Measurements from ENCODE around the gene IFIT5.
"Not testable (repeated sequence)": the region's sequence is repeated elsewhere in the genome, so short reads cannot be mapped to it uniquely, and the experiment has no call there.

The IFIT5 gene

DNA sequence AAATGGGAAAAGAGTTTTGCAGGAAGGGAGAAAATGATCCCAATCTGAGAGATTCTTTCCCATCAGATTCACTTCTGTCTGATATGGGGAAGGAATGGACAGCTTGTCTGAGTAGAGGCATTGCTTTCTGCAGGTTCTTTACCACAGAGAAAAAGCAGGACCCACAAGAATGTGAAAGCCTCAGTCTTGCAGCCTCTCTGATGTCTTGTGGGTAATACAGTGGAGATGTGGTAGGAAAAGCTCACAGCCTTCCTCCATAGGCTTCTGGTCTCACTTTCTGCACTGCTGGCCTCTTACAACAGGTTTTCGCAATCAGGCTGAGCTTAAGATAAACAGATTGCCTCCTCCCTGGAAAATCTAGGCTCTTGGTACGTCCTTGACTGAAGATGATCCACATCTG is 21.4 kb upstream of the IFIT5 start:
- no peak for DNase-seq (ENCODE audit: low spot score)

DNA sequence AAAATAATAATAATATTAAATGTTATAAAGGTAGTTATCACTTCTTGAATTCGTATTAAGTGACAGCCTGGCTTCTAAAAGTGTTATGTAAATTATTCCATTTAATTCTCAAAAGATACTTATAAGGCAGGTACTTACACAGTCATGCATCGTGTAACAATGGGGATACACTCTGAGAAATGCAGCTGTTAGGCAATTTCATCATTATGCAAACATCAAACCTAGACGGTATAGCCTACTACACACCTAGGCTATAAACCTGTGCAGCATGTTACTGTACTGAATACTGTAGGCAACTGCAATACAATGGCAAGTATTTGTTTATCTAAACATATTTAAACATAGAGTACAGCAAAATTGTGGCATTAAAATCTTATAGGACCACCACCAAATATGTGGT is 20.5 kb upstream of the IFIT5 start:
- no peak for DNase-seq (ENCODE audit: low spot score)

DNA sequence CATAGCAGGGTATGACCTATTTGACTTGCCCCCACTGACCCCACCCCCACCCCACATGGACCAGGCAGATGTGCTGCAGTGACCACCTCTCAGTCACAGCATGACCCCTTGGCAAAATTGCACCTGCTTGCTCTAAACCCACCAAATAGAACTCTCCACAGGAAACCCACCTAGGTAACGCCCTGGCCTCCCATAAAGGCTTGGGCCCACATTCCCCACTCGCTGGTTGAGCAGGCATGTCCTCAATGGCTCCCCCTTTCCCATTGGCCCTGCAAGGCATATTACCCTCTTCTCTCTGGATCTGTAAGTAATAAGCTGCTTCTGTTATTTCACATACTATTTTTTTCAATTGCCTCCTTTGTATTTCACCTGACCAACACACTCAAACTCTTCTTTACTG is 19.2 kb upstream of the IFIT5 start:
- DNase-seq (ENCODE audit: low spot score), result no peak

DNA sequence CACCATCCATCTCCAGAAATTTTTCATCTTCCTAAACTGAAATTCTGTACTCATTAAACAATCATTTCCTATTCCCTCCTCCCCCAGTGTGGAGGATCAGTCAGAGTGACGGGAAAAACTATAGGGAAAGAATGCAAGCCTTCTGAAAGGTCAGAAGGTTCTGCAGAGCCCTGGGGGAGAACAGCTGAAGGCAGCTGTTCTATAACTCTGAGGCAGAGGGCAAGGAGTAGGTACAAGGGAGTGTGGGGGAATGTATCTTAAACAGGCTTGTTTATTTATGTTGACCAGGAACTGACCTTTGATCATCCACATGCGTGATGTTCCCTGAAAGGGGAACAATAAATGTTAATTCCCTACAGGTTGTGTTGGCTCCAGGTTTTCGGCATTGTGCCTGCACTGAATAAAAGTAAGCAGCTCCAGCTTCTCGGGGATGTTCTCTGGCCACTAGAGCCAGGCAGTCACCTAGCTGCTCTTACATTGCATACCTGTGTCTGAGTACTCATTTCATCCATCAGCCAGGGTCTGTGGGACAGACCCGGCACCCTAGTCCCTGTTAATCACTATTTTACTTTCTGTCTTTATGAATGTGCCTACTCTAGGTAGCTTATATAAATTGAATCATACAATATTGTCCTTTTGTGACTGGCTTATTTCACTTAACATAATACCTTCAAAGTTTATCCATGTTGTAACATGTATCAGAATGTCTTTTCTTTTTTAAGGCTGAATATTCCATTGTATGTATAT is 16.2 kb upstream of the IFIT5 start:
- DNase-seq (ENCODE audit: low spot score), result no peak

DNA sequence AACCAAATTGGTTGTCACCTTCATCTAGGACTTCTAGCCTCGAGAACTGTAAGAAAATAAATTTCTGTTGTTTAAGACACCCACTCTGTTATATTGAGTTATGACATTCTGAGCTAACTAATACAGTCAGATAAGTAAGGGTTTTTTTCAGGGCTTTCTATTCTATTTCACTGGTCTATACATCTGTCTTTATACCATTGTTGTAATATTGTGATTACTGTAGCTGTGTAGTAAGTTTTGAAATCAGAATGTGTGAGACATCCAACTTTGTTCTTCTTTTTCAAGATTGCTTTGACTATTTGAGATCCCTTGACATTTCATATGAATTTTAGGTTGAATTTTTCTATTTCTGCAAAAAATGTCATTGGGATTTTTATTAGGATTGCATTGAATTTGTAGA is 14.4 kb upstream of the IFIT5 start:
- no peak for DNase-seq (ENCODE audit: low spot score)

DNA sequence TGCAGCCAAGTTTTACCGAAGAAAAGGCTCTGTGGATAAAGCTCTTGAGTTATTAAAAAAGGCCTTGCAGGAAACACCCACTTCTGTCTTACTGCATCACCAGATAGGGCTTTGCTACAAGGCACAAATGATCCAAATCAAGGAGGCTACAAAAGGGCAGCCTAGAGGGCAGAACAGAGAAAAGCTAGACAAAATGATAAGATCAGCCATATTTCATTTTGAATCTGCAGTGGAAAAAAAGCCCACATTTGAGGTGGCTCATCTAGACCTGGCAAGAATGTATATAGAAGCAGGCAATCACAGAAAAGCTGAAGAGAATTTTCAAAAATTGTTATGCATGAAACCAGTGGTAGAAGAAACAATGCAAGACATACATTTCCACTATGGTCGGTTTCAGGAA is 11.3 kb upstream of the IFIT5 start:
- no peak for DNase-seq (ENCODE audit: low spot score)

DNA sequence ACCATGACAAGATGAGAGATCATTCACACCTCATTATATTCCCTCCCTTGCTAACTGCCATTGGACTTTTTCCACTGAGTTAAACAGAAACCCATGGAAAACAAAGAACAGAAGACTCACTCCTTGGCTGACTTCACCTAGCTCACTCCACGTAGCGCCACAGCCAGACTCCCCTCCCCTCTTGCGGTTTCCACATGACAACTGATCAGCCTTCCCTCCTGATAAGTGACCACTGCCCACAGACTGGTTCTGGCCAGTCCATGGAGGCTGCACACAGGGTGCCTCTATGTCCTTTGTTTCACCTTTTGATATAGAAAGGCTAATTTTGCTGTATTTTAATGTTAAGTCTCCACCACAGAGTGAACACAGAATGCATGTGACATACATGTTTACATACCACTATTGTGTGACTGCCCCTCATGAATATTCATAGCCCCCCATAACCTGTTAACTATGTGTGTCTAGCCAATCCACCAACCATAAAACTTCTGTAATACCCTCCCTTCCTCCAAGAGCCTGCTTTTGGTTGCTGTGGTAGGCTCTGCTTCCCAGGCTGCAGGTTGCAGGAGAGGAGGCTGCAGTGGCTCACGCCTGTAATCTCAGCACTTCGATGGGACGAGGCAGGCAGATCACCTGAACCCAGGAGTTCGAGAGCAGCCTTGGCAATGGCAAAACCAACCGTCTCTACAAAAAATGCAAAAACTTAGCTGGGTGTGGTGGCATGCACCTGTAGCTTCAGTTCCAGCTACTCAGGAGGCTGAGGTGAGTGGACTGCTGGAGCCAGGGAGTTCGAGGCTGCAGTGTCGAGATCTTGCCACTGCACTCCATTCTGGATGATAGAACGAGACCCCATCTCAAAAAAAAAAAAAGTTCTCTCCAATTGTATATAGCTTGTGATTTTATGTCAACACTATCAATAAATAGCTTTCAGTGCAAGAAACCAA is 10.0 kb upstream of the IFIT5 start:
- no peak for DNase-seq (ENCODE audit: low spot score)

DNA sequence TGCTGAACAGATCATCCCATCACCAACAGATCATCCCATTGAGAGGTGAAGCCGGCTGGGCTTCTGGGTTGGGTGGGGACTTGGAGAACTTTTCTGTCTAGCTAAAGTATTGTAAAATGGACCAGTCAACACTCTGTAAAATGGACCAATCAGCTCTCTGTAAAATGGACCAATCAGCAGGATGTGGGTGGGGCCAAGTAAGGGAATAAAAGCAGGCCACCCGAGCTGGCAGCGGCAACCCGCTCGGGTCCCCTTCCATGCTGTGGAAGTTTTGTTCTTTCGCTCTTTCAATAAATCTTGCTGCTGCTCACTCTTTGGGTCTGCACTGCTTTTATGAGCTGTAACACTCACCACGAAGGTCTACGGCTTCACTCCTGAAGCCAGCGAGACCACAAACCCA is 8.2 kb upstream of the IFIT5 start:
- DNase-seq (ENCODE audit: low spot score), result not testable (repeated sequence)

DNA sequence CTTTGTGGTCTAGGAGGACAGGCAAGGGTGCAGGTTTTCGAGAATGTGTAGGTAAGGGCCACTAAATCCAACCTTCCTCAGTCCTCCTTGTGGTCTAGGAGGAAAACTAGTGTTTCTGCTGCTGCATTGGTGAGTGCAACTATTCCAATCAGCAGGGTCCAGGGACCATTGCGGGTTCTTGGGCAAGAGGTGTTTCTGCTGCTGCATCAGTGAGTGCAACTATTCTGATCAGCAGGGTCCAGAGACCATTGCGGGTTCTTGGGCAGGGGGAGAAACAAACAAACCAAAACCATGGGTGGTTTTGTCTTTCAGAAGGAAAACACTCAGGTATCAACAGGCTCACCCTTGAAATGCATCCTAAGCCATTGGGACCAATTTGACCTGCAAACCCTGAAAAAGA is 6.6 kb upstream of the IFIT5 start:
- not testable (repeated sequence) for DNase-seq (ENCODE audit: low spot score)

DNA sequence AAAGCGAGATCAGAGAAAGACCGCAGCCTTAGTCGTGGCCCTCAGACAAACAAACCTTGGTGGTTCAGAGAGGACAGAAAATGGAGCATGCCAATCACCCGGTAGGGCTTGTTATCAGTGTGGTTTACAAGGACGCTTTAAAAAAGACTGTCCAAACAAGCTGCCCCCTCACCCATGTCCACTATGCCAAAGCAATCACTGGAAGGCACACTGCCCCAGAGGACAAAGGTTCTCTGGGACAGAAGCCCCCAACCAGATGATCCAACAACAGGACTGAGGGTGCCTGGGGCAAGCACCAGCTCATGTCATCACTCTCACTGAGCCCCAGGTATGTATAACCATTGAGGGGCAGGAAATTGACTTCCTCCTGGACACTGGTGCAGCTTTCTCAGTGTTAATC is 5.1 kb upstream of the IFIT5 start:
- DNase-seq (ENCODE audit: low spot score), result not testable (repeated sequence)

DNA sequence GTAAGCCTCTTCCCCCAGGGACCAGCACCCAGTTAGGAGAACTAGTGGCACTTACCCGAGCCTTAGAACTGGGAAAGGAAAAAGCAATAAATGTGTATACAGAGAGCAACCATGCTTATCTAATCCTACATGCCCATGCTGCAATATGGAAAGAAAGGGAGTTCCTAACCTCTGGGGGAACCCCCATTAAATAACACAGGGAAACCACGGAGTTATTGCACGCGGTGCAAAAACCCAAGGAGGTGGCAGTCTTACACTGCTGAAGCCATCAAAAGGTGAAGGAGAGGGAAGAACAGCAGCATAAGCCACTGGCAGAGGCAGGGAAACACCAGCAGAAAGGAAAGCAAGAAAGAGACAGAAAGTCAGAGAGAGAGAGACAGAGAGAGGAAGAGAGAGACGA is 3.8 kb upstream of the IFIT5 start:
- not testable (repeated sequence) for DNase-seq (ENCODE audit: low spot score)

DNA sequence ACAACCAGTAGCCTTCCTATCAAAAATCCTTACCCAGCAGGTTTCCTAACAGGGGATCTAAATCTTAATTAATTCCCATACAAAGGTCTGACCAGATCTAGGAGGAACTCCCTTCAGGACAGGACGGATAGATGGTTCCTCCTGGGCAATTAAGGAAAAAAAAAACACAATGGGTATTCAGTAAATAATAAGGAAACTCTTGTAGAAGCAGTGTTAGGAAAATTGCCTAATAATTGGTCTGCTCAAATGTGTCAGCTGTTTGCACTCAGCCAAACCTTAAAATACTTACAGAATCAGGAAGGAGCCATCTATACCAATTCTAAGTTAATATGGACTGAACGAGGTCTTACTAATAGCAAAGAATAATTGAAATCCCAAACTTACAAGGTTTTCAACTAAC is 3.2 kb upstream of the IFIT5 start:
- not testable (repeated sequence) for DNase-seq (ENCODE audit: low spot score)

DNA sequence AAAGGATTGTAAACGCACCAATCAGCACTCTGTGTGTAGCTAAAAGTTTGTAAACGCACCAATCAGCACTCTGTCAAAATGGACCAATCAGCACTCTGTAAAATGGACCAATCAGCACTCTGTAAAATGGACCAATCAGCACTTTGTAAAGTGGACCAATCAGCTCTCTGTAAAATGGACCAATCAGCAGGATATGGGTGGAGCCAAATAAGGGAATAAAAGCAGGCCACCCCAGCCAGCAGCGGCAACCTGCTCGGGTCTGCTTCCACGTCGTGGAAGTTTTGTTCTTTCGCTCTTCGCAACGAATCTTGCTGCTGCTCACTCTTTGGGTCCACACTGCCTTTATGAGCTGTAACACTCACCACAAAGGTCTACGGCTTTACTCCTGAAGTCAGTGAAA is 2.1 kb upstream of the IFIT5 start:
- not testable (repeated sequence) for DNase-seq (ENCODE audit: low spot score)

DNA sequence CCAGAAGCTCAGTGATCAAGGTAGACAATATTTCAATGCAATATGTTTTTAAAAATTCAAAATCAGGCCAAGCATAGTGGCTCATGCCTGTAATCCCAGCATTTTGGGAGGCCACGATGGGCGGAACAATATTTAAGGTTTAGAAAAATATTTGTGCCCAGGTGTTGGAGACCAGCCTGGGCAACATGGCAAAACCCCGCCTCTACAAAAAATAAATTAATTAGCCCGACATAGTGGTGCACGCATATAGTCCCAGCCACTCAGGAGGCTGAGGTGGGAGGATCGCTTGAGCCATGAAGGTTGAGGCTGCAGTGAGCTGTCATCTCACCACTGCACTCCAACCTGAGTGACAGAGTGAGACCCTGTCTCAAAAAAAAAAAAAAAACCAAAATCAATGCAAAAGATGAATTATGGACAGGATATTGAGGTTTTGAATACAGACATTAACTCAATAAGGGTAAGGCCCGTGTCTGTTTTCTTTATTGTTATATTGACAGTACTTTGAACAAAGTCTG is 913 bp upstream of the IFIT5 start:
- DNase-seq (ENCODE audit: low spot score), result no peak

DNA sequence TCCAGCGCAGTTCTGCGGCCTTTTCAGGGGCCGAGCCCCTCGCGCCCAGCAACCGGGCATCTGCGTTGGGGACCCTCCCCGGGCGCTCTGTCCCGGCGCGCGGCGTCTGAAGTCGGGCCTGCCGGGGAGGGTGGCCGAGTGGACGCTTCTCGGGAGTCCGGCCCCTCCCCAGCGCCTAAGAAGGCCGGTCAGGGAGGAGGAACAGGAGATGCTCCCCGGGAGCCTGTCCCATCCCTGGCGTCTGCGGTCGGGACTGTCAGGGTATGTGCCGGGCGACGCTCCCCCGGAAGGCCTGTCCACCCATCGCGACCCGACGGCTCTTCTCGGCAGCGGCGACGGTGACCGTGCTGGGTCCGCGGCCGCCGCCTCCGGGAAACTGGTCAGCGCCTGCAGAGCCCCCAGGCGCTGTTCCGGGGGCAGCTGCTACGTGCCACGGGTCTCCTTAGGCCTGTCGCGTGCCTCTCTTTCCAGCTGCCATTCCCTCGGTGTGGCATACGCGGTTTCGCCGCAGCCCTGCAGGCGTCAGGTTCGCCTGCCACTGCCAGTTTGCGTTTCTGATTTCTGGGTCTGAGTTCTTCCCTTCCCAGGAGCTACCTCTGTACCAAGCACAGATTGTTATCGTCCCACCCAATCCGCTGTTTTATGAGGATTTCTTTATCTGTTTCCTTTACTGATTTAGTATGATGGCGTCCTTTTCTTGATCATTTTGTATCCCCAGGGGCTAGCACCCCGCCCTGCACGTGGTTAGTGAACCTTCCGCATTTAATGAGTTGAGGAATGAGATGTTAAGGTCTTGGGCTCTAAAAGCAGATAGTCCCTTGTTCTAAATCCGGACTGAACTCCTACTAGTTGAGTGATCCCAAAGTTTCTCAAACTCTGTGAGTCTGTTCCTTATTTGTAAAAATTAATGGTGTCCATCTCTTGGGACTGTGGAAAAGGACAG is 782 bp downstream of the IFIT5 start:
- DNase-seq (ENCODE audit: low spot score), result peak; percentile 55

DNA sequence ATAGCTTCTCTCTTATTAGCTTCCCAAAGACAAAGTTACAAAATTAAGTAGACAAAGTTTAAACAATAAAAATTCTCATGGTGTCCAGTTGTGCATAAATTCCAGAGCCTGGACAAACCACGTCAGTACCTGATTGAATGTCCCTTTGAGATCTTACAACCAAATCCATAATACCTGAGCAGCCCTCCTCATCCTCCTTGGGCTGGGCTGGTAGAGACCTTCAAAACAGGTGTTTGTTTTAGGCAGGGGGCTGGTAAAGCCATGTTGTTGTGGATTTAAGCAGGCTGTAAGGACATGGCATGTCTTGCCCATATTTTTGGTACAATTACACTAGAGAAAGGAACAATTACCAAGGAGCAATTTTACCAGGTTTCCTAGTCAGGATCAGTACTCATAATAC is 2.1 kb downstream of the IFIT5 start:
- no peak for DNase-seq (ENCODE audit: low spot score)

DNA sequence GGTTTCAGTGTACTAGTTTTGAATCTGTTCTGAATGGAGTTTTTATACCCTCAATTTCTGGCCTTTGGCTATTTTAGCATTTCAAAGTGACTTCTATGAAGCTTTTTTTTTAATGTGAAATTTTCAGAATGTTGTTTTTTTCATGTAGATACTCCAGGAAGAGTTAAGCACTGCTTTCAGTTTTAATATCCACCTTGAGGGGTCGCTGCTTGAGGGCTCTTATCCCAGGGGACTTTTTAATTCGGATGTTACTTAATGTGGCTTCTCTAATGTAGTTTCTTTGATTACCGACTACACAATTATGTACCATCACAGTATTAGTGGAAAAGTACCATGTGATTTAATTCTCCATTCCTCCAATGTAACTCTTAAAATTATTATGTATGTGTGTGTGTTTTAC is 5.2 kb downstream of the IFIT5 start:
- DNase-seq (ENCODE audit: low spot score), result peak; percentile 35

DNA sequence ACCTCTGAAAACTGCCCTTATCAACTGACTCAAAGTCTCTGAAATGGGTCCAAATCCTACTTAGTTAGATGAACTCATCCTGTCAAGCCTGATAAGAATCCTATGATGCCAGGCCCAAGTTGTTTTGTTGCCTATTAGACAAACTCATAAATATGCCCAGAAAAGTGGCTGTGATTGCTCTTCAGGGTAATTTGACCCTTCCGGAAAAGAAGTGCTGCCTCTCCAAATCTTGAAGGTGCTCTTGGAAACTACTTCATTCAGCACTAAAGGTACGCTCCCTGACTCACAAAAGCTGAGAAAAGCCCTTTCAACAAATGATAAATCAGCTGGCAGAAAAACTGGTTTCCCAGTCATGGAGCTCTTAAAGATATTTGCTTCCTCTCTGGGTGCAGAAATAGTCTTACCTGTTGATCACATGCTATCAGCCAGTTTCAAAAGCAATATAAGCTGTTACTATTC is 6.7 kb downstream of the IFIT5 start:
- no peak for DNase-seq (ENCODE audit: low spot score)

DNA sequence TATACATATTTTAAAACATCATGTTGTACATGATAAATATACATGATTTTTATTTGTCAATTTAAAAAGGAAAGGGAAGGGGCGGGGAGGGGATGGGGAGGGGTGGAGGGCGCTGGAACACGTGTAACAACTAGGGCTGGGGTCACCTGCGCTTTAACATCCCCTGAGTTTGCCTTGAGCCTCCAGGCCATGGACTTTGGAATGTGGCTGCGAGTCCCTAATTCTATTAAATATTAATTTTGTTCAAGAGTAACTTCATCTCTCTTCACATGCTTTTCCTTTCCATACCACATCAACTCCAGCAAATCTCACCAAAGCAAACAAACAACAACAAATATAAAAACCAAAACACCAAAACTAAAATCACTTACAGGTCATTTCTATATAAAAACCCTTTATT is 10.6 kb downstream of the IFIT5 start:
- no peak for DNase-seq (ENCODE audit: low spot score)

DNA sequence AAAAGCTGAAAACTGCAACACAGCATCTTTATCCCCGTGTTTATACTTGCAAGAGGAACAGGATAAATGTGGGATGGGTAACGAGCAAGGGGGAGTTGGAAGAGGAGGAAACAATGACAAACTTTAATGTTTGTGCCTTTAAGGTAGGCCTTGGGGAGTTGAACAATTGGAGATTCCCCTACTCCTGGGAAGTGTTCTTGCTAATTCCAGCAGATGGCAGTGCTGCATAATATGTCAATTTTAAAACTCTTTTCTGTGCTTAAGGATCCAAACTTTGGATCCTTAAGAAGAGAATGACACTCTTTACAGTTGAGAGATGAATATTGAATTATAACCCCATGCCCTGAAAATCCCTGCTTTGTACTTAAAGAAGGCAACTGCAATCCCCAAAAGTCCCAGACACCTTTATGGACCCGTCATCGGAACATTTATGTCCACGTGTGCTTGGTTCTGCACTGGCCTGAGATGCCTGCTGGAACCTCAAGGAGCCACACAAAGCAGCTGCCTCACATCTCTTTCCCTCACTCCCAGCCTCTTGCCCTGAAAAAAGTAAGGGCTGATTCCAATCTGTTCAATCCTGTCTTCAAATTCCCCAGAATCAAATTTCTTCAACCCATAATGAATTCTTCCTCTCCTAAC is 12.0 kb downstream of the IFIT5 start:
- DNase-seq (ENCODE audit: low spot score), result peak; percentile 37

DNA sequence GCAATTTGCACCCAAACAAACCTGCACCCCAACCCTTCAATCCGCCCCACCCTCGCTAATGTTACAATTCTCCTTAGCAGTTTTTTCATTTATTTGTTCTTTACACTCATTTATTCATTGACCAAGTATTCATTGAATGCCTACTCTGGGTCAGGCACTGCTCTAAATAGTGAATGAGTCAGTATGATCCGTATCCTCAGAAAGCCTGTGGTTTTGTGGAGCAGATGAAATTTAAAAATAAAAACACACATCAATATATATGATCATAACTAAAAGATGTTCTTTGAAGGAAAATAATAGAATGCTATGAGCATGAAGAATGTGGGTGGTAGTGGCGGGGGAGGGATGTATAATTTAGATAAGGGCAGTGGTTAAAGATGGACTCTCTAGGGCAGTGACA is 13.3 kb downstream of the IFIT5 start:
- DNase-seq (ENCODE audit: low spot score), result no peak
